SK-N-SH treated with all-trans-retinoic acid at 6 μM for 48 hours (cell line): ENCODE measurements around the gene UQCRH.

Experiments
- ATAC-seq: fragments of 200-7000 bp; cut with Tn5 transposase; 3 replicates; pipeline ENCODE4 v1.9.1; 2020; ENCODE audit warnings: mild to moderate bottlenecking, moderate library complexity
- ARNTL ChIP-seq: fragments of 450-650 bp; formaldehyde crosslinking; IDR thresholded peaks from 2 replicates; pipeline ENCODE4 v1.5.0; 2020; ENCODE audit warnings: low read depth, mild to moderate bottlenecking, moderate library complexity, borderline replicate concordance
- BACH2 ChIP-seq: fragments of 250-450 bp; sonication (Bioruptor Pico); IDR thresholded peaks from 2 replicates; pipeline ENCODE4 v1.9.0; 2021; ENCODE audit warnings: mild to moderate bottlenecking, borderline replicate concordance
- CSDC2 ChIP-seq: fragments of 250-450 bp; sonication (Bioruptor Pico); IDR thresholded peaks from 2 replicates; pipeline ENCODE4 v1.5.0; 2020; ENCODE audit warnings: mild to moderate bottlenecking, moderate library complexity
- CSRNP3 ChIP-seq: fragments of 250-450 bp; sonication (Bioruptor Pico); IDR thresholded peaks from 2 replicates; pipeline ENCODE4 v1.5.1; 2021; ENCODE audit warnings: mild to moderate bottlenecking, moderate library complexity
- GLIS3 ChIP-seq: fragments of 250-450 bp; sonication (Bioruptor Pico); IDR thresholded peaks from 2 replicates; pipeline ENCODE4 v1.5.0; 2020; ENCODE audit warnings: mild to moderate bottlenecking, moderate library complexity
- ISL1 ChIP-seq: fragments of 250-450 bp; sonication (Bioruptor Pico); IDR thresholded peaks from 2 replicates; pipeline ENCODE4 v2.1.2; 2022; ENCODE audit warnings: mild to moderate bottlenecking, moderate library complexity
- OSR1 ChIP-seq: fragments of 250-450 bp; sonication (Bioruptor Pico); IDR thresholded peaks from 2 replicates; pipeline ENCODE4 v1.8.0; 2022; ENCODE audit warnings: moderate library complexity, mild to moderate bottlenecking, inconsistent platforms
- PATZ1 ChIP-seq: fragments of 250-450 bp; sonication (Bioruptor Pico); IDR thresholded peaks from 2 replicates; pipeline ENCODE4 v1.8.0; 2020; ENCODE audit warnings: mild to moderate bottlenecking, moderate library complexity, borderline replicate concordance
- POU6F1 ChIP-seq: fragments of 250-450 bp; sonication (Bioruptor Pico); IDR thresholded peaks from 2 replicates; pipeline ENCODE4 v1.8.0; 2021; ENCODE audit warnings: low read depth, mild to moderate bottlenecking, moderate library complexity, borderline replicate concordance
- PPARA ChIP-seq: fragments of 250-450 bp; sonication (Bioruptor Pico); IDR thresholded peaks from 2 replicates; pipeline ENCODE4 v1.5.0; 2020; ENCODE audit warnings: mild to moderate bottlenecking, borderline replicate concordance
- RARB ChIP-seq: fragments of 250-450 bp; sonication (Bioruptor Pico); IDR thresholded peaks from 2 replicates; pipeline ENCODE4 v1.8.0; 2021; ENCODE audit warnings: mild to moderate bottlenecking, moderate library complexity
- SNAI2 ChIP-seq: fragments of 250-450 bp; sonication (Bioruptor Pico); IDR thresholded peaks from 2 replicates; pipeline ENCODE4 v1.5.0; 2020; ENCODE audit warnings: mild to moderate bottlenecking, moderate library complexity
- TCF4 ChIP-seq: fragments of 250-450 bp; sonication (Bioruptor Pico); IDR thresholded peaks from 2 replicates; pipeline ENCODE4 v1.8.0; 2021; ENCODE audit warnings: mild to moderate bottlenecking, moderate library complexity, borderline replicate concordance
- TOX ChIP-seq: fragments of 250-450 bp; sonication (Bioruptor Pico); IDR thresholded peaks from 2 replicates; pipeline ENCODE4 v1.8.0; 2021; ENCODE audit warnings: mild to moderate bottlenecking, moderate library complexity, borderline replicate concordance
- ZC3H10 ChIP-seq: fragments of 250-450 bp; sonication (Bioruptor Pico); IDR thresholded peaks from 2 replicates; pipeline ENCODE4 v1.5.1; 2021; ENCODE audit warnings: mild to moderate bottlenecking, moderate library complexity
- ZFP3 ChIP-seq: fragments of 250-450 bp; sonication (Bioruptor Pico); IDR thresholded peaks from 2 replicates; pipeline ENCODE4 v1.5.0; 2020; ENCODE audit warnings: mild to moderate bottlenecking, moderate library complexity
- ZFP30 ChIP-seq: fragments of 450-650 bp; formaldehyde crosslinking; IDR thresholded peaks from 2 replicates; pipeline ENCODE4 v1.5.0; 2022; ENCODE audit warnings: mild to moderate bottlenecking, moderate library complexity
- ZNF565 ChIP-seq: fragments of 450-650 bp; formaldehyde crosslinking; conservative IDR thresholded peaks from 2 replicates; pipeline ENCODE4 v1.5.0; 2020; ENCODE audit warnings: low read depth, mild to moderate bottlenecking, moderate library complexity
- ZNF70 ChIP-seq: fragments of 450-650 bp; formaldehyde crosslinking; IDR thresholded peaks from 2 replicates; pipeline ENCODE4 v1.5.0; 2020; ENCODE audit warnings: mild to moderate bottlenecking, moderate library complexity
- ZNF8 ChIP-seq: fragments of 450-650 bp; formaldehyde crosslinking; IDR thresholded peaks from 2 replicates; pipeline ENCODE4 v1.5.0; 2020; ENCODE audit warnings: mild to moderate bottlenecking, moderate library complexity
- TF ChIP-seq, protein P1 (sequence below): fragments of 250-450 bp; sonication (Bioruptor Pico); IDR thresholded peaks from 2 replicates; pipeline ENCODE4 v1.5.0; 2020; ENCODE audit warnings: mild to moderate bottlenecking, moderate library complexity

Gene UQCRH

GRCh38 chr1:46262508-46262907 is 41.0 kb upstream of the UQCRH start:
- TF ChIP-seq PPARA (CRISPR knock-in tag) = no peak
- no peak for TF ChIP-seq TCF4 (CRISPR knock-in tag)
- TF ChIP-seq BACH2 (CRISPR knock-in tag) = no peak
- TF ChIP-seq OSR1 = no peak
- no peak for TF ChIP-seq ISL1 (CRISPR knock-in tag)
- TF ChIP-seq ARNTL (CRISPR knock-in tag) = no peak
- ATAC-seq = no peak

- ATAC-seq = no peak
- TF ChIP-seq ZNF70 (CRISPR knock-in tag) = no peak
- TF ChIP-seq PPARA (CRISPR knock-in tag) = no peak
- no peak for TF ChIP-seq CSDC2
- no peak for TF ChIP-seq TCF4 (CRISPR knock-in tag)
- no peak for TF ChIP-seq ZNF565 (CRISPR knock-in tag)
- TF ChIP-seq RARB = no peak
- TF ChIP-seq CSRNP3 (CRISPR knock-in tag) = no peak
- TF ChIP-seq ZFP3 = no peak
- TF ChIP-seq ZNF8 (CRISPR knock-in tag) = no peak
- TF ChIP-seq PATZ1 (CRISPR knock-in tag) = no peak
- TF ChIP-seq, protein P1, sequence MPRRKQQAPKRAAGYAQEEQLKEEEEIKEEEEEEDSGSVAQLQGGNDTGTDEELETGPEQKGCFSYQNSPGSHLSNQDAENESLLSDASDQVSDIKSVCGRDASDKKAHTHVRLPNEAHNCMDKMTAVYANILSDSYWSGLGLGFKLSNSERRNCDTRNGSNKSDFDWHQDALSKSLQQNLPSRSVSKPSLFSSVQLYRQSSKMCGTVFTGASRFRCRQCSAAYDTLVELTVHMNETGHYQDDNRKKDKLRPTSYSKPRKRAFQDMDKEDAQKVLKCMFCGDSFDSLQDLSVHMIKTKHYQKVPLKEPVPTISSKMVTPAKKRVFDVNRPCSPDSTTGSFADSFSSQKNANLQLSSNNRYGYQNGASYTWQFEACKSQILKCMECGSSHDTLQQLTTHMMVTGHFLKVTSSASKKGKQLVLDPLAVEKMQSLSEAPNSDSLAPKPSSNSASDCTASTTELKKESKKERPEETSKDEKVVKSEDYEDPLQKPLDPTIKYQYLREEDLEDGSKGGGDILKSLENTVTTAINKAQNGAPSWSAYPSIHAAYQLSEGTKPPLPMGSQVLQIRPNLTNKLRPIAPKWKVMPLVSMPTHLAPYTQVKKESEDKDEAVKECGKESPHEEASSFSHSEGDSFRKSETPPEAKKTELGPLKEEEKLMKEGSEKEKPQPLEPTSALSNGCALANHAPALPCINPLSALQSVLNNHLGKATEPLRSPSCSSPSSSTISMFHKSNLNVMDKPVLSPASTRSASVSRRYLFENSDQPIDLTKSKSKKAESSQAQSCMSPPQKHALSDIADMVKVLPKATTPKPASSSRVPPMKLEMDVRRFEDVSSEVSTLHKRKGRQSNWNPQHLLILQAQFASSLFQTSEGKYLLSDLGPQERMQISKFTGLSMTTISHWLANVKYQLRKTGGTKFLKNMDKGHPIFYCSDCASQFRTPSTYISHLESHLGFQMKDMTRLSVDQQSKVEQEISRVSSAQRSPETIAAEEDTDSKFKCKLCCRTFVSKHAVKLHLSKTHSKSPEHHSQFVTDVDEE (CRISPR knock-in tag) = no peak
- TF ChIP-seq ZFP30 (CRISPR knock-in tag) = no peak
- TF ChIP-seq ARNTL (CRISPR knock-in tag) = no peak
- TF ChIP-seq GLIS3 (CRISPR knock-in tag) = no peak
- no peak for TF ChIP-seq BACH2 (CRISPR knock-in tag)
- TF ChIP-seq TOX (CRISPR knock-in tag) = no peak
- TF ChIP-seq POU6F1 (CRISPR knock-in tag) = no peak
Observed at GRCh38 chr1:46263146-46263545, 40.4 kb upstream of the UQCRH start.

GRCh38 chr1:46268578-46268977 is 34.9 kb upstream of the UQCRH start:
- no peak for ATAC-seq
- TF ChIP-seq OSR1 = no peak
- TF ChIP-seq ZNF70 (CRISPR knock-in tag) = no peak
- no peak for TF ChIP-seq PATZ1 (CRISPR knock-in tag)
- no peak for TF ChIP-seq CSRNP3 (CRISPR knock-in tag)
- no peak for TF ChIP-seq ISL1 (CRISPR knock-in tag)
- no peak for TF ChIP-seq TCF4 (CRISPR knock-in tag)
- no peak for TF ChIP-seq TOX (CRISPR knock-in tag)
- TF ChIP-seq ZFP3 = no peak
- no peak for TF ChIP-seq ARNTL (CRISPR knock-in tag)
- TF ChIP-seq ZFP30 (CRISPR knock-in tag) = no peak
- TF ChIP-seq RARB = no peak
- no peak for TF ChIP-seq ZNF565 (CRISPR knock-in tag)
- TF ChIP-seq GLIS3 (CRISPR knock-in tag) = no peak
- TF ChIP-seq SNAI2 (CRISPR knock-in tag) = no peak
- TF ChIP-seq, protein P1 (CRISPR knock-in tag) = no peak
- TF ChIP-seq ZC3H10 (CRISPR knock-in tag) = no peak
- no peak for TF ChIP-seq CSDC2
